Measurements from ENCODE around the gene KLF13.

Gene KLF13

GRCh38 chr15:31313223-31313622, 13.4 kb upstream of the KLF13 start:
- H3K27ac ChIP-seq, result no peak overlapping the region
- no peak for DNase-seq (ENCODE audit: low read depth, low spot score)

- no peak for DNase-seq (ENCODE audit: low read depth, low spot score)
- no peak overlapping the region for H3K27ac ChIP-seq
Measured at GRCh38 chr15:31314380-31314779, 12.3 kb upstream of the KLF13 start.

- no peak for DNase-seq (ENCODE audit: low read depth, low spot score)
- H3K27ac ChIP-seq, result no peak overlapping the region
Measured at GRCh38 chr15:31316135-31316795, 10.4 kb upstream of the KLF13 start.

GRCh38 chr15:31317017-31317416, 9.6 kb upstream of the KLF13 start:
- no peak for DNase-seq (ENCODE audit: low read depth, low spot score)
- no peak overlapping the region for H3K27ac ChIP-seq

DNA sequence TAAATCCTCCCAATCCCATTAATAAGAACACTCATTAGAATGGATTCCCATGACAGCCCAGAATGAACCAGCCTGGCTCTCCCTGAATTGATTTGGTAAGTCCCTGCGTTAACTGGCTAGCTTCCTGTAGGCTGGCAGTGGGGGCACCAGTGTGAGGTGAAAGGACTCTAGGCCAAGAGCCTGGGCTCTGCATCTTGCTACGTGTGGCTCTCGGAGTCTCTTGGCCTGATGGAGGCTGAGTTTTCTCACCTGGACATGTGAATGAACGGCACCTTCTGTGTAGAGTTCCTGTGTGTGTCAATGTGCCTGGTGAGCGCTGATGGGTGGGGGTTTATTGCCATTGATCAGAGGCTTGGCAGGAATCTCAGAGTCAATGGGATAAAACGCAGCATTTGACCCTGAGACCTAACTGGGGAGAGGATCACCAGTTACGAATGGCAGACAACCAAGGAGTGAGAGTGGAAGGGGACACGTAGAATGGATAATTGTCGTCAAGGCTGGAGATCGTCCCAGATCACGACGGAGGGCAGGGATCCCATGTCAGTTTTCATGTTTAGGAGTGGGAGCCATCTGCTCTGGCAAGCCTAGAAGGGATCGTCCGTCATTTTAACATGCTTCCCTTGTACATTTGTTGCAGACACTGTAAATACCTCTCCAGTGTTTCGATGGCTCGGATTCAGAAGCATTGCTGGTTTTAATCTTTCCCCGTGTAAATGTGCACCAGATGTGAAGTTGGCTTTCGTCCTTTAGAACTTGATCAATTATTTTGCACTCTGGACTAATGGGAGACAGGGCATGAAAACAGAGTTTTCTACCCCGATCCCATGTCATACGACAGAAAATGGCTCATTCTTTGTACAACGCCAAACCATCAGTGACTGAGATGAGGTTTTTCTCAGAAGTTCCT, 9.0 kb upstream of the KLF13 start:
- no peak for DNase-seq (ENCODE audit: low read depth, low spot score)
- no peak overlapping the region for H3K27ac ChIP-seq

- no peak overlapping the region for H3K27ac ChIP-seq
- DNase-seq (ENCODE audit: low read depth, low spot score), result no peak
Measured at GRCh38 chr15:31318429-31318828, 8.2 kb upstream of the KLF13 start.

- DNase-seq (ENCODE audit: low read depth, low spot score), result no peak
- H3K27ac ChIP-seq, result no peak overlapping the region
Measured at GRCh38 chr15:31320022-31320421, 6.6 kb upstream of the KLF13 start.

GRCh38 chr15:31321418-31321817, 5.2 kb upstream of the KLF13 start:
- no peak overlapping the region for H3K27ac ChIP-seq
- DNase-seq (ENCODE audit: low read depth, low spot score), result no peak

DNA sequence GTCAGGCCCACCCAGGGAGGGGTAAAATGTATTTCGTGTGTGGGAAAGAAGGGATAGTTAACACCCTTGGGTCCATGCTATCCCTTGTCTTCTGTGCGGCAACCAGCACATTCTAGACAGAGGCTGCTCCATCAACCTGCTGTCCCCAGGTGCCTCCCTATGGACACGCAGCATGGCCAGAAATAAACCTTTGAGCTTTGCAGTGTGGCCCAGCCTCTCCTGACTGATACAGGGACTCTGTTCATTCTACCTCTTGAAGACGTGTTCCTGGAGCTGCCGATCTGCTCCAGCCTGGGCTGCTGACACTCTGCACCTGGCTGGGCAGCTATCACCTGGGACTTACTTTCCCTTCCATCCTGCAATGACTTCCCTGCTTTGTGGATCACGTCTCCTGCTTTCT, 4.1 kb upstream of the KLF13 start:
- DNase-seq (ENCODE audit: low read depth, low spot score), result no peak
- H3K27ac ChIP-seq, result no peak overlapping the region

GRCh38 chr15:31323627-31324026, 3.0 kb upstream of the KLF13 start:
- H3K27ac ChIP-seq, result no peak overlapping the region

GRCh38 chr15:31324186-31324585, 2.4 kb upstream of the KLF13 start:
- no peak for DNase-seq (ENCODE audit: low read depth, low spot score)
- no peak overlapping the region for H3K27ac ChIP-seq

More at GRCh38 chr15:31323627-31324026, 3.0 kb upstream of the KLF13 start:
- DNase-seq (ENCODE audit: low read depth, low spot score), result no peak

DNA sequence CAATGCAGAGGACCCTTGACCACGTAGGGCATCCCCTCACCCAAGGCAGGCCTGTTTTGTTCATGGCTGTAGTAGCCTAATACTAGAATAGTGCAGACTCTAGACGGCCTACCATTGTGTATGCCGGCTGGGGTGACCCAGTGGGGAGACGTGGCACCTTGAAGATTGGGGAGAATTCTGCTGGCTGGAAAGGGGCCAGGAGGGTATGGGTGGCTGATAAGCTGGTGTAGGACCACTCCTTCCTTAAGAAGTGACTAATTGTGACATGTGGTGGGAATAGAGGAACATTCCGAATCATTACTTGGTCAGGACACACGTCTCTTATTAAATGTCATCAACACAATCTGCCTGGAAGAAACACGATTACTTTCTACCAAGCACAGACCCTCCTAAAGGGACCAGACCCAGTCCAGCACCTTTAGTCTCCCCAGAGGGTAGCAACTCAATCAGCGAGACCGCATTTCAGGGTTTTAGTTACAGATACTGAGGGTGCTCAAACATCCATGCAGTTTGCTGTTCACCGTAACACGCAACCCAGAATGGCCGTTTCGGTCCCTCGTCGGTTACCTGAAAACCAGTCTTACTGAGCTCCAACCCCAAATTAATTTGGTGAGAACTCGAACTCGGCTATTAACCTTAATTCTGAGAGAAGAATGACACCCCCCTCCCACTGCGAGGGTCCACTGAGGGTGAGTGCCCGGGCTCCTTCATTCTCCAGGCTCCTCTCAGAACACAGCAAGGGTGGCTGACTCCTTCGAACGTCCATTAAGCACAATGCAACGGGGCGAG, 1.6 kb upstream of the KLF13 start:
- H3K27ac ChIP-seq, result peak overlapping the region; percentile 95

GRCh38 chr15:31325595-31326155, 960 bp upstream of the KLF13 start:
- DNase-seq (ENCODE audit: low read depth, low spot score), result no peak
- H3K27ac ChIP-seq, result peak overlapping the region; percentile 95

More for the DNA sequence above, 1.6 kb upstream of the KLF13 start:
- DNase-seq (ENCODE audit: low read depth, low spot score), result no peak

DNA sequence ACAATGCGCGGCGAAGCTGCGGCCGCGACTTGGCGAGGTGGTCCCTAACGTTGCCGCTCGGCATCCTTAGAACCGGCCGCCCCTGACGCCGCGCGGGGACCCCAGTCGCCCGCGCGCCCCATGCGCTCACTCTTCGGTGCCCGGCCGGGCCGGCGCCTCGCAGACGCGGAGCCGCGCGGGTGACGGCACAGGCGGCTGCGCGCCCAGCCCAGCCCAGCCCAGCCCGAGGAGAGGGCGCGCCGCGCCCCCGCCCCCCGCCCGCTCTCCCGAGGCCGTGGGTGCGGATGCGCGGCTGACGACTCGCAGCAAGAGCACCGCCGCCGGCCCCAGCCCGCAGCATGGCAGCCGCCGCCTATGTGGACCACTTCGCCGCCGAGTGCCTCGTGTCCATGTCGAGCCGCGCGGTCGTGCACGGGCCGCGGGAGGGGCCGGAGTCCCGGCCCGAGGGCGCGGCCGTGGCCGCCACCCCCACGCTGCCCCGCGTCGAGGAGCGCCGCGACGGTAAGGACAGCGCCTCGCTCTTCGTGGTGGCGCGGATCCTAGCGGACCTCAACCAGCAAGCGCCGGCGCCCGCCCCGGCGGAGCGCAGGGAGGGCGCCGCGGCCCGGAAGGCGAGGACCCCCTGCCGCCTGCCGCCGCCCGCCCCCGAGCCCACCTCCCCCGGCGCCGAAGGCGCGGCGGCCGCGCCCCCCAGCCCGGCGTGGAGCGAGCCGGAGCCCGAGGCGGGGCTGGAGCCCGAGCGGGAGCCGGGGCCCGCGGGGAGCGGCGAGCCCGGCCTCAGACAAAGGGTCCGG, 437 bp downstream of the KLF13 start:
- DNase-seq (ENCODE audit: low read depth, low spot score), result peak; percentile 34
- peak overlapping the region; percentile 95 for H3K27ac ChIP-seq

- no peak for DNase-seq (ENCODE audit: low read depth, low spot score)
- peak overlapping the region; percentile 95 for H3K27ac ChIP-seq
Measured at GRCh38 chr15:31327669-31328427, 1.2 kb downstream of the KLF13 start.

DNA sequence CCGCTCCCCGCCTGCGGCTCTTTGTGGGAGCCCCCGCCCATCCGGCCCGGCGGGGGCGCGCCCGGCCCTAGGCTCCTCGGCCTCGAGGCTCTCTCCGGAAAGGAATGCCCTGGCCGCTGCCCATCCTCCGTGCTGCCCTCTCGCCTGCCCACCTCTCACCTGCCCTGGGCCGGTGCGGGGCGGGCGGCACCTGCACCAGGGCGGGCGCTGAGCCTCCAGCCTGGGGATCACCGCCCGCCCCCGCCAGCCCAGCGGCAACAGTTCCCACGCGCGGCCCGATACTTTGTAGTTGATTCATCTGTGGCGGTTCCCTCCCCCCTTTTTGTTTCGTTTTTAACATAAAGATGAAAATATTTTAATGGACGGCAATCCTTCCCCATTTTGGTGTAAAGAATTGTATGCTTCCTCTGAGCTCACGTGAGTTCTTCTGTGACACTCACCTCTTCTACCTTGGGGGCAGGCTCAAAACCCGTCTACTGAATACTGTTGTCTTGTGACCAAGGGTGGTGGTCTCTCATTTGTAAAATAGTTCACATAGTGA, 1.9 kb downstream of the KLF13 start:
- H3K27ac ChIP-seq, result peak overlapping the region; percentile 95
- no peak for DNase-seq (ENCODE audit: low read depth, low spot score)

GRCh38 chr15:31328969-31329639, 2.5 kb downstream of the KLF13 start:
- peak overlapping the region; percentile 95 for H3K27ac ChIP-seq
- no peak for DNase-seq (ENCODE audit: low read depth, low spot score)

DNA sequence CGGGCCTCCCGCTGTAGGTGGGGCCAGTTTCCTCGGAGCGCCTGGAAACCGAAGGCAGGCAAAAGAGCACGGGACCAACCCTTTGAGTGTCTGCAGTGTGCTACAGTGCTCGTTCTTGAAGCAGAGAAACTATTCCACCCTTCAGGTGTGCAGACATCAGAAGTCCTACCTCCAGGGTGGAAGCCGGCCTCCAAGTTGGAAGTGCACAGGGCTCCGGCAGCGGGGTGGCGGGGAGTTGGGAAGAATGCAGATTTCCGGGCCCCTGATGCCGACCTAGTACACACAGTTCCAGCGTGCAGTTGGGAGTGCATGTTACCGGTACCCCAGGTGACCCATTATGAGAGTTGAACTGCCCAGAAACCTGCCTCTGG, 3.0 kb downstream of the KLF13 start:
- no peak overlapping the region for H3K27ac ChIP-seq
- DNase-seq (ENCODE audit: low read depth, low spot score), result no peak
